Activated CD4-positive, alpha-beta T cell treated with anti-CD3 and anti-CD28 coated beads, Interleukin-2, amount 50 U/mL, for 24 hours (primary cell): ENCODE measurements around the gene SYNRG.

Experiments used
- DNase-seq, 2 donors: peaks; one replicate each; pipeline ENCODE4 v3.0.0-alpha.2; 2020; ENCODE audit warnings: low read depth in 1 of 2, low spot score in 1 of 2

The SYNRG gene

DNA sequence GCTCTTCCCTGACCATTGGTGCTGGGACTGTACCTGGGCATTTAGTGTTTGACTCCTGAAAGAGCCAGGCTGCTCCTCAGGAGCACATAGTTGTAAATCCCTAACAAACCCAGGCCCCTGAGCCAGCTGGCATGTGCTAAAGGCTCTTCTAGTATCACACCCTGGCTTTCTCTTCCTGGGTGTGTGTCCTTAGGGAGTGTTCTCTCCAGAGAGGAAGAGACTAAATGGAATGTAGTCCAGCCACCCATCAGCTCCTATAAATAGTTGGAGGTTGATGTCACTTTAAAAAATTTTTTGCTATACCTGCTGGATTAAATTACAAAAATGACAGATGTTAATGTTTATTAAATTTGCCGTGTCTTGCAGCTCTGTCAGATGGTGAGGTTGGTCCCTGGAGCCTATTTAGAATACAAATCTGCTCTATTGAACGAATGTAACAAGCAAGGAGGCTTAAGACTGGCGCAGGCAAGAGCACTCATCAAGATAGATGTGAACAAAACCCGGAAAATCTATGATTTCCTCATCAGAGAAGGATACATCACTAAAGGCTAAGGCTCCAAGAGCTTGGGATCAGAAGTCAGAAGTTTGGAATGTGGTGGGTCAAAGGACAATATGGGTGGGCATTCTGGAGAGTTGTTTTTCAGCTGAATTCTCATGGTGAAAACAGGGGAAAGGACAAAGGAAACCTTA is 132.6 kb downstream of the SYNRG start:
- no peak for DNase-seq

DNA sequence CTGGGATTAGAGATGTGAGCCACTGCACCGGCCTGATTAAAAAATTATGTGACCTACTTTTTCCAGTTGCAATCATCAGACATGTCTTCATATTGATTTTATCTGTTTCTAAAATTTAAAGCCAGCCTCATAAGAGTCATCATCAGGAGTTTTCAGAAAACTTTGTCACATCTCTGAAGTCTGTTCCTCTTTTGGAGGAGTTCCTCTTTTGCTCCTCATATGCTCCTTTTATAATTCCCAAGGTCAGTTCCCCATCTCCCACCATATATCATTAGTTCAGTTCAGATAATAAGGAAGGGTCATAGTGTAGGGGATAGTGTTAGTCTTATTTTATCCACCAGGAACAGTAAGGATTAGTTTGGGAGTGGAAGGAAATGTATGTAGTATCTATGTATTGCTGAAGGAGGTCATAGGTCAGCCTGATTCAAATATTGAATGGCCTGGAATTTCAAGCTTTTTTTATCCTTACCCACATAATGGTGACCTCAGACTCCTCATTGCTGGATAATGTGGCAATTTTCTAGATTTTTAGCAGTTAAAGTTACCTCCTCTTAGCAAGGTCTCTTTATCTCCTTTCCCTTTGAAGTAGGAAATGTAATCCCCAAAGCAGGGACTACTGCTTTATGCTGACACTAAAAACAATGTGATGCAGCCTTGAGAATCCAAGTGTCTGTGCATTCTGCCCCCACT is 133.3 kb downstream of the SYNRG start:
- no peak for DNase-seq

DNA sequence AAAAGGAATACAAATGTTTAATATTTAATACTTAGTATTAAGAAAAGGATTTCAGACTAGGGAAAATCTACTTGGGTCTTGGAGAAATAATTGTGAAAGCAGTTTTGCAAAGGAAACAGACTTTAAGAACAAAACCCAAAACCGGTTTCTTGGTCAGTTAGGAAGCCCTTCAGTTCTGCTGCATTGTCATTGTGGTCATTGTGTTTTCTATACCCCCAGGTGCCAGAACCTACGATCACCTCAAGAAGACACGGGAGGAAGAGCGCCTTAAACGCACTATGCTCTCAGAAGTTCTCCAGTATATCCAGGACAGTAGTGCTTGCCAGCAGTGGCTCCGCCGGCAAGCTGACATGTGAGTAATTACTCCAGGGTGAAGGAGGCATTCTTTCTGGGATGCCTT is 139.0 kb downstream of the SYNRG start:
- no peak for DNase-seq

DNA sequence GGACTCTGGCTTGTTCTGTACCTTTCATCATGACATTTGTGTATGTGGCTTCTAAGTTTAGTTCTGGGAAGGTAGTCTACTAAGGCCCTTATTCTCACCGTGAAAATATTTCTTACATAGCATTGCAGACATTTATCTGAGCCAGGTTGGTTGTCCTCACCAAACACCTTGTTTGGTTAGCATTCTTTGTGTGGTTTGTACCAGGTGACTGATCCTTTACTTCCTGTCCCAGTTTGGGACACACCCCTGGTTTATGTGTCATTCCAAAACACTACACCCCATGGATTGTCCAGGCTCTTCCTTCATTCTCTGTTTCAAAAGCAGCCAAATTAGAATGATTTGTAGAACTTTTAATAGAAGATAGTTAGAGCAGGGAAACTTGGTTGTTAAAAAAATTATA is 142.7 kb downstream of the SYNRG start:
- no peak for DNase-seq

DNA sequence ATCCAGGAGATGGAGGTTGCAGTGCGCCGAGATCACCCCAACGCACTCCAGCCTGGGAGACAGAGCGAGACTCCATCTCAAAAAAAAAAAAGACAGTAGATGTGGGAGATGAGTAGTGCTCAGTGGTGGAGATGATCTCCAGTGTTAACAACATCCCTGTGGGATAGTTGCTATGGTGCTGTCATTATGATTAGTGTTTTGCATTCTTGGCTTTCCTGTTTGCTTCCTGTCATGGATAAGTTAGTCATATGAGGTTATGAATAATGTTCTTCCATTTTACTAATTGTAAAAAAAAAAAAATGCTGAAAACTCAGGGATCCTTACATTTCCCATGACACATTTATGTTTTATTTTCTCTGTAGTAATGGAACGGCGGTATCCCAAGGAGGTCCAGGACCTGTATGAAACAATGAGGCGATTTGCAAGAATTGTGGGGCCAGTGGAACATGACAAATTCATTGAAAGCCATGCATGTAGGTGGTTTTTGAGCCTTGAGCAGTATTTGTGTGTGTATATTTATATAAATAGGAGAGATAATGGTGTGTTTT is 144.1 kb downstream of the SYNRG start:
- no peak for DNase-seq
